Esophagus (tissue), 2 donors: ENCODE data around the gene NMD3. TPM values are rescaled to one million over a fixed set of nuclear protein-coding genes. Genes with fewer than 3 reads are reported as not detected.

Source experiments
- H3K27ac ChIP-seq, 2 donors: one replicate each; pipeline ENCODE4 v1.5.1; 2013; ENCODE audit warnings: low read depth in 2 of 2, mild to moderate bottlenecking in 2 of 2, inconsistent platforms in 1 of 2, low read length in 1 of 2, moderate library complexity in 1 of 2
- H3K27me3 ChIP-seq, 2 donors: one replicate each; pipeline ENCODE4 v1.6.1; 2013; ENCODE audit warnings: low read length in 2 of 2, control low read depth in 1 of 2, mild to moderate bottlenecking in 1 of 2; ENCODE audit not compliant: insufficient read depth in 2 of 2, control insufficient read depth in 1 of 2
- H3K36me3 ChIP-seq, 2 donors: one replicate each; pipeline ENCODE4 v1.6.1; 2013; ENCODE audit warnings: low read length in 1 of 2; ENCODE audit not compliant: control insufficient read depth in 2 of 2, insufficient read depth in 2 of 2
- H3K4me1 ChIP-seq, 2 donors: one replicate each; pipeline ENCODE4 v1.6.1; 2013; ENCODE audit warnings: low read length in 1 of 2; ENCODE audit not compliant: control insufficient read depth in 2 of 2, insufficient read depth in 2 of 2
- H3K4me3 ChIP-seq, 2 donors: one replicate each; pipeline ENCODE4 v1.5.1; 2013; ENCODE audit warnings: low read length in 2 of 2, mild to moderate bottlenecking in 2 of 2, low read depth in 1 of 2, moderate library complexity in 1 of 2
- H3K9me3 ChIP-seq, 2 donors: one replicate each; pipeline ENCODE4 v1.6.1; 2013; ENCODE audit warnings: mild to moderate bottlenecking in 2 of 2, low read depth in 1 of 2, low read length in 1 of 2, moderate library complexity in 1 of 2; ENCODE audit not compliant: control insufficient read depth in 2 of 2, insufficient read depth in 1 of 2
- WGBS, 2 donors: extraction: QIAGEN DNeasy Blood & Tissue Kit; methylation state at CpG; one replicate each; pipeline ENCODE4 v1.1.7; 2013; 5-methylcytosine and 5-hydroxymethylcytosine counted together
- polyA plus RNA-seq, 2 donors: library from polyadenylated mRNA; stranded (reverse); fragments of 200-250 nt; gene quantifications; one replicate each; pipeline ENCODE4 v1.2.3, GENCODE V29; 2013
- donor health status: healthy with polysubstance abuse.
- donor health status: Bipolar disorder and iron deficiency.

NMD3 gene
- polyA plus RNA-seq, 2 donors: 13.3 to 19.7 TPM

DNA sequence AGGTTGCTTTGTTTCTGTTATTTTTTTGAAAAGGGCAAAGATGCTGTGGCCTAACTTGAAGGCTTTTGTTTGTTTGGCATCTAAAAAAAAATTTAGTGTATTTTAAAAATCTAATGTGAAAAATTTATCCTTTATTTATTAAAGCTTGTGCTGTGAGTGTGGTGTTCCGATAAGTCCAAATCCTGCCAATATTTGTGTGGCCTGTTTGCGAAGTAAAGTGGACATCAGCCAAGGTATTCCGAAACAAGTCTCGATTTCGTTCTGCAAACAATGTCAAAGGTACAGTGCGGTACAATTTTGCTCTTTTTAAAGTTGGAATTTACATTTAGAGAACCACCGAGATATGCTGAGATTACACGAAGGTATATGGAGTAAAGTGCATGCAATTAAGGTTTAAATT lies 3.7 kb downstream of the NMD3 start:
- no peaks in the 10 kb centered on the region for H3K4me1 ChIP-seq
- H3K27me3 ChIP-seq: no peaks in the 10 kb centered on the region
- no peaks in the 10 kb centered on the region for H3K9me3 ChIP-seq
- H3K36me3 ChIP-seq: no peaks in the 10 kb centered on the region
- H3K4me3 ChIP-seq: no peak overlapping the region
- 78 to 95% methylated on average over 8 of the region's 8 CpGs for WGBS, 2 donors
- no peak overlapping the region for H3K27ac ChIP-seq

DNA sequence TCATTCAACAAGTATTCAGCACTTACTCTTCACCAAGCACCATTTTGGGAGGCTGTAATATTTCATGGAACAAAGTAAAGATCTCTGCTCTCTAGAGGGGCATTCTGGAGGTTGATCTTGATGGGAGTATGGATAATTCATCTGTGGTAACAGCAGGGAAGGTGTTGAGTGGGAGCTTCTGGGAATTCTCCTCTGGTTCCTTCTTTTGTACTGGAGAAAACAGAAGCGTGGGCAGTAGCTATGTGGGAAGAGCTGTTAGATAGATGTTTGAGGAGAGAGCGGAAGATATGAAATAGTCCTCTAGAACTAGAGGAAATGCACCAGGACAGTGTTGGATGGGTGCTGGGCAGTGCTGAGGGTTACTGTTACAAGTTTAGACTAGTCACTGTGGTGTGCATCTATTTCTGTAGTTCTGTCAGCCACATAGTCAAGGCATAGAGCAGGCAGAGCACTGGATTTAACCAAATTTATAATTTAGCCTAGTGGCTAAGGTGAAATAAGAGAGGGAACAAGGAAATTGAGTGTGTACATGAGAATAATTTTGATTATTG lies 9.6 kb downstream of the NMD3 start:
- peaks cover 0 to 3% of the 10 kb centered on the region in 2 donors for H3K36me3 ChIP-seq
- H3K27me3 ChIP-seq: no peaks in the 10 kb centered on the region
- H3K27ac ChIP-seq: no peak overlapping the region
- WGBS, 2 donors: 92 to 97% methylated on average over 2 of the region's 2 CpGs
- H3K4me3 ChIP-seq: no peak overlapping the region
- H3K4me1 ChIP-seq: no peaks in the 10 kb centered on the region
- H3K9me3 ChIP-seq: no peaks in the 10 kb centered on the region

DNA sequence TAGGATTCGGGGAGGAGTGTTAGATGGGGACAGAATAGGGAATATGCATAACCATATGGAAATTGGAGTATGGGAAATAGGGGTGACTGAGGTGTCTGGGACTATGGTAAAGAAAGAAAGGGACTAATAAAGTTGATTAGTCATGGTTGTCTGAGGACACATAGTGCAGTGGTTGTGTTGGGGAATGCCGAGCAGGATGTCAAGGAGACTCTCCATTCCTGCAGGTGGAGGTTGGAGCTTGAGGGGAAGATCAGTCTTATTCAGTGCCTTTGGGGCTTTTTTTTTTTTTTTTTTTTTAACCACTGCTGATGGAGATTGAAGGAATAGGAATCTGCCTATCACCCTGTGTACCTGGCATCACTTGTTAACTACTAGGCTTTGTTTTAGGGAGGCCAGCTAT lies 10.8 kb downstream of the NMD3 start:
- Histone ChIP-seq H3K4me3 (no peak overlapping the region), H3K36me3 (peaks cover 0 to 3% of the 10 kb centered on the region in 2 donors), H3K9me3 (no peaks in the 10 kb centered on the region), H3K4me1 (no peaks in the 10 kb centered on the region), H3K27me3 (no peaks in the 10 kb centered on the region), H3K27ac (no peak overlapping the region)
- WGBS, 2 donors: 94 to 97% methylated on average over 2 of the region's 2 CpGs

GRCh38 chr3:161233557-161233956 lies 12.4 kb downstream of the NMD3 start:
- Histone ChIP-seq H3K9me3 (no peaks in the 10 kb centered on the region), H3K4me1 (no peaks in the 10 kb centered on the region), H3K4me3 (no peak overlapping the region), H3K27ac (no peak overlapping the region), H3K36me3 (peaks cover 2 to 3% of the 10 kb centered on the region in 2 donors), H3K27me3 (no peaks in the 10 kb centered on the region)
- 84 to 89% methylated on average over 1 of the region's 1 CpG for WGBS, 2 donors

DNA sequence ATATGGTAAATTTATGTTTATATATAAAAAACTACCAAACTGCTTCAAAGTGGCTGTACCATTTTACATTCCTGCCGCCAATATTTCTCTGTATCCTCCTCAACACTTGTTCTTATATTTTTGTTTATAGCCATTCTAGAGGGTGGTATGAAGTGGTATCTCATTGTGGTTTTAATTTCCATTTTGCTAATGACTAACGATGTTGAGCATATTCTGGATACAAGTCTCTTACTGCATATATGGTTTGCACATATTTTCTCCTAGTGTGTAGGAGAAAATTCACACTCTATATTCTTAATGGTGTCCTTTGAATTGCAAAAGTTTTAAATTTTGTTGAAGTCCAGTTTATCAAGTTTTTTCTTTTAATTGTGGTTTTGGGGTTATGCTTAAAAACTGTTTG lies 15.1 kb downstream of the NMD3 start:
- Histone ChIP-seq H3K9me3 (no peaks in the 10 kb centered on the region), H3K4me3 (no peak overlapping the region), H3K27me3 (no peaks in the 10 kb centered on the region), H3K27ac (no peak overlapping the region), H3K4me1 (no peaks in the 10 kb centered on the region), H3K36me3 (peaks cover 0 to 2% of the 10 kb centered on the region in 2 donors)
- WGBS, 2 donors: 92 to 94% methylated on average over 2 of the region's 2 CpGs

DNA sequence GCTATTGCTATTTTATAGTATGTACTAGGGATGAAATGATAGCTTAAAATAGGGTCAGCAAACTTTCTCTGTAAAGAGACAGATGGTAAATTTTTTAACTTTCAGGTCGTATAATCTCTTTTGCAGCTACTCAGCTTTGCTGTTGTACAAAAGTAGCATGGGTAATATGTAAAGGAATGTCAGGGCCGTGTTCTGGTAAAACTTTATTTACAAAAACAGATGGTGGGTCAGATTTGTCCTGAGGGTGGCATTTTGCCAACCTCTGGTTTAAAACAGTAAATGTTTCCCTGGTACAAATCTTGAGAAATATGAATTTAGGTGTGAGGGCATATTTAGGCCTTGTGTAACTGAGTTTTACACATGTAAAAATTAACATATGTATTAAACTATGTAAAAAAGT lies 18.6 kb downstream of the NMD3 start:
- Histone ChIP-seq H3K36me3 (peaks cover 0 to 2% of the 10 kb centered on the region in 2 donors), H3K27me3 (no peaks in the 10 kb centered on the region), H3K4me1 (no peaks in the 10 kb centered on the region), H3K27ac (no peak overlapping the region), H3K4me3 (no peak overlapping the region), H3K9me3 (no peaks in the 10 kb centered on the region)
- WGBS, 2 donors: 70 to 75% methylated on average over 2 of the region's 2 CpGs

DNA sequence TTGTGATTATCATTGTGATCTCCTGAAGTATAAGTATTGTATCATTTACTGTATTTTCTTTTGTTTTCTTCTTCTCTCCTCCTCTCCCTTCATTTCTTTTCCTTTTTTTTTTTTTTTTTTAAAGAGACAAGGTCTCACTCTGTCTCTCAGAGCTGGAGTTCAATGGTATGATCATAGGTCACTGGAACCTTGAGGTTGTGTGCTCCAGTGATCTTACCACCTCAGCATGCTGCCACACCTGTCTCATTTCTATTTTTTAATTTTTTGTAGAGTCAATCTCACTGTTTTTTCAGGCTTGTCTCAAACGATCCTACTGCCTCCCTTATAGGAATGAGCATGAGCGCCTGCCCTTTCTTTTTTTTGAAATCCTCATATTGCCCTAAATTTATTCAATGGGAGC lies 23.4 kb downstream of the NMD3 start:
- Histone ChIP-seq H3K9me3 (no peaks in the 10 kb centered on the region), H3K27me3 (no peaks in the 10 kb centered on the region), H3K4me3 (no peak overlapping the region), H3K36me3 (peaks cover 0 to 2% of the 10 kb centered on the region in 2 donors), H3K4me1 (no peaks in the 10 kb centered on the region), H3K27ac (no peak overlapping the region)
- WGBS, 2 donors: 76 to 80% methylated on average over 2 of the region's 2 CpGs

DNA sequence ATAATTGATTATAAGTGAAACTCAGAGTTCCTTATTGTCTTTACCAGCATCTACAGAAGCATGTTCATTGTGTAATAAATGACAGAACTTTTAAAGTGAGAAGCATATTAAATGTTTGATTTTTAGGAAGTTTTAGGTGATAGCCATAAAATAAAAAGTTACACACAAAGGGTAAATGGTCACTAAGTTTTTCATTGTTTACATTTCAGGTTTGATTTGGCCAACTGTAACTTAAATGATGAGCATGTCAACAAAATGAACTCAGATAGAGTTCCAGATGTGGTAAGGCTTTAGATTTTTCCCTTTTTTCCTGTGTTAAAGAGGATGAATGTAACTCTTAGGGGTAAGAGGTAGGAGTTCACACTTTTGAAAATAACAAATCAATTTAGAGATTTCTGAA lies 25.9 kb downstream of the NMD3 start:
- Histone ChIP-seq H3K36me3 (peaks cover 0 to 2% of the 10 kb centered on the region in 2 donors), H3K9me3 (no peaks in the 10 kb centered on the region), H3K27me3 (no peaks in the 10 kb centered on the region), H3K4me1 (no peaks in the 10 kb centered on the region), H3K4me3 (no peak overlapping the region), H3K27ac (no peak overlapping the region)

DNA sequence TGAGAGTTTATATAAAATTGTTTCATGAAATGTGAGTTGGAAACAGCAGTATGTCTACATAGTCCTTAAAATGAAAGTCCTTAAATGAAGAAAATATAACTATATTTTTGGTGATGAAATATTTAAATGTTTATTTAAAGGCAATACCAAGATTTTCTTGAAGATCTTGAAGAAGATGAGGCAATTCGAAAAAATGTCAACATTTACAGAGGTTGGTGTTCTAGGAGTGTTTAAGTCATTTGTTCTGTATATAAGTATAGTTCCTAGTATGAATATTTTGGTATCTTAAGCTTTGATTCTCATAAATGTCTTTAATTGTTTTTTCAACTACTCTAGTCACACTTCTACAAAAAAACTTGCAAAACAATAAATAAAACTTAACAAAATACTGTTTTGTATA lies 29.0 kb downstream of the NMD3 start:
- H3K4me1 ChIP-seq: no peaks in the 10 kb centered on the region
- WGBS, 2 donors: 89 to 90% methylated on average over 1 of the region's 1 CpG
- peaks cover 0 to 5% of the 10 kb centered on the region in 2 donors for H3K36me3 ChIP-seq
- H3K9me3 ChIP-seq: no peaks in the 10 kb centered on the region
- no peaks in the 10 kb centered on the region for H3K27me3 ChIP-seq
- no peak overlapping the region for H3K27ac ChIP-seq
- no peak overlapping the region for H3K4me3 ChIP-seq

DNA sequence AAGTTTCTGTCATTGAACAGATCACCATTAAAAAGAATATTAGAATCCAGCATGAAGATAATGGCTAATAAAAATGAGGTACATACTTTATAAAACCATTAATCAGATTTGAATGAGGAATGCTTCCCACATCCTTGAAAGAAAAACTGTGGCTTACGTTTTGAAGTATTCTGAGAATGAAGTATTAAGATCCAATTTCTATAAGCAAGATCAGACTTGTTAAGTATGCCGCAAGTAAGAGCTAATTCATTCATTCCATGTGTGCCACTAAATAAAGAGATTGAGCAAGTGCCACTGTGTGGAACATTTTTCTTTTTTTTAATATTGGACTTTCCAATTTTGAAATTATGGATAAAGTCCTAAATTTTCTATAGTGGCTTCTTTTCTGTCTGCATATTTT lies 30.6 kb downstream of the NMD3 start:
- H3K4me3 ChIP-seq: no peak overlapping the region
- H3K36me3 ChIP-seq: peaks cover 0 to 5% of the 10 kb centered on the region in 2 donors
- no peaks in the 10 kb centered on the region for H3K27me3 ChIP-seq
- no peak overlapping the region for H3K27ac ChIP-seq
- no peaks in the 10 kb centered on the region for H3K4me1 ChIP-seq
- WGBS, 2 donors: 60 to 76% methylated on average over 2 of the region's 2 CpGs
- no peaks in the 10 kb centered on the region for H3K9me3 ChIP-seq
